ENCODE data around the gene PRXL2B. TPM values are rescaled to one million over a fixed set of nuclear protein-coding genes. Genes with fewer than 3 reads are reported as not detected.

PRXL2B gene
- total RNA-seq, 1 experiment from 2014 or later, result 12.3 TPM

Other genes with a start within 250 kb of the PRXL2B start
- 10.3 and 20.5 TPM in 2 replicates for gene MORN1, start 195.2 kb upstream of the PRXL2B start, total RNA-seq (2014; rRNA removed; shearing (Covaris generic); ENCODE audit: low replicate concordance)
- 36.7 and 60.4 TPM in 2 replicates for gene RER1, start 194.9 kb upstream of the PRXL2B start, total RNA-seq (2014; rRNA removed; shearing (Covaris generic); ENCODE audit: low replicate concordance)
- 39.7 and 44.5 TPM in 2 replicates for gene PEX10, start 174.2 kb upstream of the PRXL2B start, total RNA-seq (2014; rRNA removed; shearing (Covaris generic); ENCODE audit: low replicate concordance)
- not detected in 2 replicates for gene PLCH2, start 110.5 kb upstream of the PRXL2B start, total RNA-seq (2014; rRNA removed; shearing (Covaris generic); ENCODE audit: low replicate concordance)
- gene PANK4, start 60.2 kb upstream of the PRXL2B start, total RNA-seq (2014; rRNA removed; shearing (Covaris generic); ENCODE audit: low replicate concordance), result 16.6 and 17.3 TPM in 2 replicates
- gene HES5, start 56.5 kb upstream of the PRXL2B start, total RNA-seq (2014; rRNA removed; shearing (Covaris generic); ENCODE audit: low replicate concordance), result not detected in 2 replicates
- gene TNFRSF14, start 30.4 kb upstream of the PRXL2B start, total RNA-seq (2014; rRNA removed; shearing (Covaris generic); ENCODE audit: low replicate concordance), result 0.15 and 4.5 TPM in 2 replicates
- gene MMEL1, start 46.2 kb downstream of the PRXL2B start, total RNA-seq (2014; rRNA removed; shearing (Covaris generic); ENCODE audit: low replicate concordance), result not detected in 2 replicates
- not detected in 2 replicates for gene TTC34, start 214.9 kb downstream of the PRXL2B start, total RNA-seq (2014; rRNA removed; shearing (Covaris generic); ENCODE audit: low replicate concordance)

Data from MG63 (cell line).